Astrocyte (in vitro differentiated cells and primary cell): ENCODE data around the gene PHYHD1. TPM values are rescaled to one million over a fixed set of nuclear protein-coding genes. Genes with fewer than 3 reads are reported as not detected.

Source experiments
- DNase-seq: peaks from one replicate; pipeline ENCODE4 v3.0.0-alpha.2; 2010; ENCODE audit warnings: low read depth
- FAIRE-seq: peaks from 2 replicates; lab custom pipeline; 2011; peaks lifted over from hg19 to GRCh38; lab: Jason Lieb, UNC
- H2AFZ ChIP-seq: 2 replicates; pipeline ENCODE4 v1.6.0; 2012; ENCODE audit warnings: low read depth, low read length, inconsistent platforms
- H3K27ac ChIP-seq: 2 replicates; pipeline ENCODE4 v1.5.1; 2011; ENCODE audit warnings: low read depth, low read length, inconsistent platforms
- H3K27me3 ChIP-seq: 2 replicates; pipeline ENCODE4 v1.6.0; 2011; ENCODE audit warnings: low read length, inconsistent platforms; ENCODE audit not compliant: insufficient read depth
- H3K36me3 ChIP-seq: 2 replicates; pipeline ENCODE4 v1.5.1; 2011; ENCODE audit warnings: low read length, inconsistent platforms; ENCODE audit not compliant: insufficient read depth
- H3K4me1 ChIP-seq: 2 replicates; pipeline ENCODE4 v1.5.1; 2011; ENCODE audit warnings: low read length, inconsistent platforms; ENCODE audit not compliant: insufficient read depth
- H3K4me2 ChIP-seq: 2 replicates; pipeline ENCODE4 v1.6.0; 2012; ENCODE audit warnings: low read length, inconsistent platforms
- H3K4me3 ChIP-seq: 2 replicates; pipeline ENCODE4 v1.5.1; 2011; ENCODE audit warnings: low read depth, mild to moderate bottlenecking, low read length, inconsistent platforms; ENCODE audit not compliant: insufficient read depth
- H3K79me2 ChIP-seq: 2 replicates; pipeline ENCODE4 v1.6.0; 2012; ENCODE audit warnings: mild to moderate bottlenecking, low read length, inconsistent platforms; ENCODE audit not compliant: insufficient read depth
- H3K9ac ChIP-seq: 2 replicates; pipeline ENCODE4 v1.6.0; 2012; ENCODE audit warnings: mild to moderate bottlenecking, low read length, inconsistent platforms
- H3K9me3 ChIP-seq: 2 replicates; pipeline ENCODE4 v1.5.1; 2012; ENCODE audit warnings: low read depth, mild to moderate bottlenecking, low read length, inconsistent platforms; ENCODE audit not compliant: insufficient read depth
- H4K20me1 ChIP-seq: 2 replicates; pipeline ENCODE4 v1.6.0; 2012; ENCODE audit warnings: low read length, inconsistent platforms; ENCODE audit not compliant: insufficient read depth
- H3K27ac Mint-ChIP-seq: one replicate; pipeline ENCODE4 v1.8.0; 2021; ENCODE audit warnings: mild to moderate bottlenecking, mixed read lengths; ENCODE audit not compliant: unreplicated experiment
- H3K27me3 Mint-ChIP-seq: one replicate; pipeline ENCODE4 v1.8.0; 2021; ENCODE audit warnings: low read depth, mixed read lengths; ENCODE audit not compliant: unreplicated experiment
- H3K36me3 Mint-ChIP-seq: one replicate; pipeline ENCODE4 v1.8.0; 2021; ENCODE audit warnings: low read depth, mixed read lengths; ENCODE audit not compliant: unreplicated experiment
- H3K4me1 Mint-ChIP-seq: one replicate; pipeline ENCODE4 v1.8.0; 2021; ENCODE audit warnings: low read depth, mixed read lengths; ENCODE audit not compliant: unreplicated experiment
- H3K4me3 Mint-ChIP-seq: one replicate; pipeline ENCODE4 v1.8.0; 2021; ENCODE audit warnings: mild to moderate bottlenecking, moderate library complexity, mixed read lengths; ENCODE audit not compliant: unreplicated experiment
- H3K9me3 Mint-ChIP-seq: one replicate; pipeline ENCODE4 v1.8.0; 2021; ENCODE audit warnings: mild to moderate bottlenecking, mixed read lengths; ENCODE audit not compliant: unreplicated experiment
- EZH2 ChIP-seq: IDR thresholded peaks from 2 replicates; pipeline ENCODE4 v1.6.1; 2012; ENCODE audit warnings: mild to moderate bottlenecking, low read length, inconsistent platforms; ENCODE audit not compliant: insufficient read depth
- total RNA-seq: library from RNA; stranded (reverse); gene quantifications from 2 replicates; pipeline ENCODE4 v1.2.1, GENCODE V29; 2021
- TF ChIP-seq, protein P1 (sequence below): IDR thresholded peaks from 2 replicates; pipeline ENCODE4 v1.5.1; 2011; ENCODE audit warnings: low read depth, mild to moderate bottlenecking, inconsistent platforms, low read length, moderate library complexity; ENCODE audit not compliant: insufficient read depth

PHYHD1 gene
- total RNA-seq, 1 donor from 2014 or later: 6.1 TPM

DNA sequence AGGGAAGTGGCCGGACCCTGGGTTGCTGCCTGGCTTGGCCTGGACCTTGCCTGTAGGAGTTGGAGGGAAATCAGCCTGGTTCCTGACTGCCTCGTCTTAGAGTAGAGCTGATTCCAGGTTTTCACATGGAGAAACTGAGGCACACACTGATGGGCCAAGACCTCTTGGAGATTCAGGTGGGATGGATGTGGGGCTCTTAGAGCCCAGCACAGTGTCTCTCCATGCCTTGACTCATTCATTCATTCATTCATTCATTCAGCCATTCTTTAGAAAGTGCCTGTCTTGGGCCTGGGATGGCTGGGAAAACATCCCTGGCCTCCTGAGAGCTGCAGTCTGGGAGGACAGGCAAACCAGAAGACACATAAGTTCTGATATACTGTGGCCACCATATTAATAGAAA is 36.6 kb upstream of the PHYHD1 start:
- DNase-seq (no peak), FAIRE-seq (no peak)
- Histone ChIP-seq H3K27me3 (no peaks in the 10 kb centered on the region), H3K36me3 (peaks cover 11% of the 10 kb centered on the region), H2AFZ (no peak overlapping the region), H3K27ac (no peak overlapping the region), H3K4me3 (no peak overlapping the region), H3K9ac (no peak overlapping the region), H3K4me2 (peak overlapping the region; percentile 99), H3K4me1 (peaks cover 45% of the 10 kb centered on the region), H4K20me1 (peaks cover 64% of the 10 kb centered on the region), H3K9me3 (no peaks in the 10 kb centered on the region), H3K79me2 (peaks cover 80% of the 10 kb centered on the region)
- Mint-ChIP-seq H3K4me3 (peak overlapping the region; percentile 99), H3K27me3 (no peaks in the 10 kb centered on the region), H3K9me3 (no peaks in the 10 kb centered on the region), H3K27ac (no peak overlapping the region), H3K4me1 (peaks cover 25% of the 10 kb centered on the region), H3K36me3 (peaks cover 18% of the 10 kb centered on the region)
- no peak for TF ChIP-seq EZH2
- TF ChIP-seq, protein P1, sequence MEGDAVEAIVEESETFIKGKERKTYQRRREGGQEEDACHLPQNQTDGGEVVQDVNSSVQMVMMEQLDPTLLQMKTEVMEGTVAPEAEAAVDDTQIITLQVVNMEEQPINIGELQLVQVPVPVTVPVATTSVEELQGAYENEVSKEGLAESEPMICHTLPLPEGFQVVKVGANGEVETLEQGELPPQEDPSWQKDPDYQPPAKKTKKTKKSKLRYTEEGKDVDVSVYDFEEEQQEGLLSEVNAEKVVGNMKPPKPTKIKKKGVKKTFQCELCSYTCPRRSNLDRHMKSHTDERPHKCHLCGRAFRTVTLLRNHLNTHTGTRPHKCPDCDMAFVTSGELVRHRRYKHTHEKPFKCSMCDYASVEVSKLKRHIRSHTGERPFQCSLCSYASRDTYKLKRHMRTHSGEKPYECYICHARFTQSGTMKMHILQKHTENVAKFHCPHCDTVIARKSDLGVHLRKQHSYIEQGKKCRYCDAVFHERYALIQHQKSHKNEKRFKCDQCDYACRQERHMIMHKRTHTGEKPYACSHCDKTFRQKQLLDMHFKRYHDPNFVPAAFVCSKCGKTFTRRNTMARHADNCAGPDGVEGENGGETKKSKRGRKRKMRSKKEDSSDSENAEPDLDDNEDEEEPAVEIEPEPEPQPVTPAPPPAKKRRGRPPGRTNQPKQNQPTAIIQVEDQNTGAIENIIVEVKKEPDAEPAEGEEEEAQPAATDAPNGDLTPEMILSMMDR: no peak

DNA sequence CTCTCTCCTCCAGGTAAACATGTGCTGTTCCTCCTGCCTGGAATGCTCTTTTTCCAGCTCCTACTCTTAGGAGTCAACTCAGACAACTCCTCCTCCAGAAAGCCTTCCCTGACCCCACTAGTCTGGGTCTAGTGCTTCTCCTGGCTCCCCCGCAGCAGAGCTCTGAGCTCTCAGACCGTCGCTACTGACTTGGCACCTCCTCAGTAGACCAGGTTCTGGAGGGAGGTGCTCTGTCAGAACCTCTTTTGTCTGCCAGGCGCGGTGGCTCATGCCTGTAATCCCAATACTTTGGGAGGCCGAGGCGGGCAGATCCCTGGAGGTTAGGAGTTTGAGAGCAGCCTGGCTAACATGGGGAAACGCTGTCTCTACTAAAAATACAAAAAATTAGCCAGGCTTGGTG is 35.4 kb upstream of the PHYHD1 start:
- no peaks in the 10 kb centered on the region for H3K27me3 Mint-ChIP-seq
- H3K4me1 Mint-ChIP-seq: peaks cover 25% of the 10 kb centered on the region
- TF ChIP-seq, protein P1: no peak
- TF ChIP-seq EZH2: no peak
- no peak overlapping the region for H3K9ac ChIP-seq
- H3K4me3 Mint-ChIP-seq: peak overlapping the region; percentile 73
- no peak overlapping the region for H3K27ac Mint-ChIP-seq
- H3K4me1 ChIP-seq: peaks cover 48% of the 10 kb centered on the region
- peaks cover 80% of the 10 kb centered on the region for H3K79me2 ChIP-seq
- FAIRE-seq (no peak), DNase-seq (no peak)
- H3K9me3 ChIP-seq: no peaks in the 10 kb centered on the region
- H3K36me3 ChIP-seq: peaks cover 13% of the 10 kb centered on the region
- no peak overlapping the region for H2AFZ ChIP-seq
- H3K9me3 Mint-ChIP-seq: no peaks in the 10 kb centered on the region
- peaks cover 69% of the 10 kb centered on the region for H4K20me1 ChIP-seq
- H3K27ac ChIP-seq: no peak overlapping the region
- H3K4me2 ChIP-seq: no peak overlapping the region
- peaks cover 18% of the 10 kb centered on the region for H3K36me3 Mint-ChIP-seq
- no peak overlapping the region for H3K4me3 ChIP-seq
- no peaks in the 10 kb centered on the region for H3K27me3 ChIP-seq

GRCh38 chr9:128885798-128886197 is 35.0 kb upstream of the PHYHD1 start:
- H3K36me3 ChIP-seq: peaks cover 13% of the 10 kb centered on the region
- H3K4me3 ChIP-seq: no peak overlapping the region
- H4K20me1 ChIP-seq: peaks cover 74% of the 10 kb centered on the region
- H3K36me3 Mint-ChIP-seq: peaks cover 17% of the 10 kb centered on the region
- H3K79me2 ChIP-seq: peaks cover 82% of the 10 kb centered on the region
- H3K4me3 Mint-ChIP-seq: peak overlapping the region; percentile 27
- peak overlapping the region; percentile 35 for H3K4me2 ChIP-seq
- no peak overlapping the region for H2AFZ ChIP-seq
- no peaks in the 10 kb centered on the region for H3K9me3 ChIP-seq
- H3K9me3 Mint-ChIP-seq: no peaks in the 10 kb centered on the region
- TF ChIP-seq, protein P1: no peak
- H3K27me3 Mint-ChIP-seq: no peaks in the 10 kb centered on the region
- no peaks in the 10 kb centered on the region for H3K27me3 ChIP-seq
- H3K9ac ChIP-seq: no peak overlapping the region
- no peak for FAIRE-seq
- no peak overlapping the region for H3K27ac ChIP-seq
- peaks cover 25% of the 10 kb centered on the region for H3K4me1 Mint-ChIP-seq
- H3K27ac Mint-ChIP-seq: no peak overlapping the region
- no peak for DNase-seq
- peaks cover 50% of the 10 kb centered on the region for H3K4me1 ChIP-seq
